ENCODE results near the gene SLC25A21.

DNA sequence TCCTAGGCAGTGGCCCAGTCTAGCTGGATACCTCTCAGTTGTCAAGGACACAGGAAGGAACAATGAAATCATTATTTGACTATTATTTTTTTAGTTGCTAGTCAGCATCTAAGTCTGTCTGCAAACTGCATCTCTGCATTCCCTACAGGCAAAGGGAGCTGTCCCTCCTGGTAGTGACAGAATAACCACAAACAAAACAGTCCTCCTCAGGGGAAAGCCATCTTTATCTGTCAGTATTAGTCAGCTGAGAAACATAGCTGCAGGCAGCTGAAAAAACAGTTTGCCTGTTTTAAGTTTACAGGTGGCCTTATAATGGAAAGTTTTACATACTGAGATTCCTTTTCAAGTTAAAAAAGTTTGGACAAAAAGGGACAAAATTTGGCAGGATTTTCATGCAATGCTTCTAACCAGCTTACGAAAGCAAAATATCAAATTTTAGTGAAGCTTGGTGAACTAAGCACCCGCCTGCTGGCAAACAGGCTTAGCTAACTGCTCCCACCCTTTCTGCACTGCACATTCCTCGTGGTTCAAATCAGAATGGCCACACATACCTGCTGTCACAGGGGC, 29.5 kb downstream of the SLC25A21 start:
- TF ChIP-seq, protein P1, sequence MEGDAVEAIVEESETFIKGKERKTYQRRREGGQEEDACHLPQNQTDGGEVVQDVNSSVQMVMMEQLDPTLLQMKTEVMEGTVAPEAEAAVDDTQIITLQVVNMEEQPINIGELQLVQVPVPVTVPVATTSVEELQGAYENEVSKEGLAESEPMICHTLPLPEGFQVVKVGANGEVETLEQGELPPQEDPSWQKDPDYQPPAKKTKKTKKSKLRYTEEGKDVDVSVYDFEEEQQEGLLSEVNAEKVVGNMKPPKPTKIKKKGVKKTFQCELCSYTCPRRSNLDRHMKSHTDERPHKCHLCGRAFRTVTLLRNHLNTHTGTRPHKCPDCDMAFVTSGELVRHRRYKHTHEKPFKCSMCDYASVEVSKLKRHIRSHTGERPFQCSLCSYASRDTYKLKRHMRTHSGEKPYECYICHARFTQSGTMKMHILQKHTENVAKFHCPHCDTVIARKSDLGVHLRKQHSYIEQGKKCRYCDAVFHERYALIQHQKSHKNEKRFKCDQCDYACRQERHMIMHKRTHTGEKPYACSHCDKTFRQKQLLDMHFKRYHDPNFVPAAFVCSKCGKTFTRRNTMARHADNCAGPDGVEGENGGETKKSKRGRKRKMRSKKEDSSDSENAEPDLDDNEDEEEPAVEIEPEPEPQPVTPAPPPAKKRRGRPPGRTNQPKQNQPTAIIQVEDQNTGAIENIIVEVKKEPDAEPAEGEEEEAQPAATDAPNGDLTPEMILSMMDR (IDR thresholded peaks at IDR 0.05): no peak
- no peak for TF ChIP-seq POLR2A (IDR thresholded peaks at IDR 0.05)

All from suprapubic skin (tissue), 3 donors.